Keratinocyte (primary cell): Measurements from ENCODE around the gene VANGL1. TPM values are rescaled to one million over a fixed set of nuclear protein-coding genes. Genes with fewer than 3 reads are reported as not detected.

Experiments used
- DNase-seq: peaks from one replicate; pipeline ENCODE4 v3.0.0-alpha.2; 2011; ENCODE audit warnings: low read depth, missing footprints, low spot score
- FAIRE-seq: peaks from 2 replicates; lab custom pipeline; 2011; peaks lifted over from hg19 to GRCh38; lab: Jason Lieb, UNC
- H2AFZ ChIP-seq: 2 replicates; pipeline ENCODE4 v1.6.0; 2012; ENCODE audit warnings: low read length, control low read depth, inconsistent platforms; ENCODE audit not compliant: control insufficient read depth
- H3K27ac ChIP-seq: 2 replicates; pipeline ENCODE4 v1.5.1; 2011; ENCODE audit warnings: low read length; ENCODE audit not compliant: control insufficient read depth, insufficient read depth
- H3K27me3 ChIP-seq: 3 replicates; pipeline ENCODE4 v1.6.0; 2011; ENCODE audit warnings: low read length; ENCODE audit not compliant: control insufficient read depth, insufficient read depth; ENCODE audit errors: extremely low read depth
- H3K36me3 ChIP-seq, 2 experiments: 2 replicates in 1 of 2; 3 replicates in 1 of 2; pipeline ENCODE4 v1.5.1; 2011; ENCODE audit warnings: low read length in 2 of 2, mild to moderate bottlenecking in 1 of 2; ENCODE audit not compliant: control insufficient read depth in 2 of 2, insufficient read depth in 2 of 2; ENCODE audit errors: extremely low read depth in 1 of 2
- H3K4me1 ChIP-seq: 3 replicates; pipeline ENCODE4 v1.5.1; 2011; ENCODE audit warnings: low read length; ENCODE audit not compliant: control insufficient read depth, insufficient read depth; ENCODE audit errors: extremely low read depth
- H3K4me2 ChIP-seq: 3 replicates; pipeline ENCODE4 v1.6.0; 2011; ENCODE audit warnings: low read depth, low read length; ENCODE audit not compliant: control insufficient read depth, insufficient read depth; ENCODE audit errors: extremely low read depth
- H3K4me3 ChIP-seq, 3 experiments: fragments of 200-600 bp in 1 of 3; sonication (generic) in 1 of 3; 2 replicates in 2 of 3; 3 replicates in 1 of 3; pipeline ENCODE4 v1.5.1; 2011 to 2016; ENCODE audit warnings: low read length in 3 of 3, mild to moderate bottlenecking in 3 of 3, control low read depth in 2 of 3, inconsistent platforms in 1 of 3, low read depth in 1 of 3, mixed read lengths in 1 of 3, mixed run types in 1 of 3, moderate library complexity in 1 of 3; ENCODE audit not compliant: control insufficient read depth in 2 of 3, insufficient read depth in 2 of 3; ENCODE audit errors: extremely low read depth in 1 of 3
- H3K79me2 ChIP-seq: 2 replicates; pipeline ENCODE4 v1.6.0; 2012; ENCODE audit warnings: low read length; ENCODE audit not compliant: control insufficient read depth, insufficient read depth
- H3K9ac ChIP-seq: 3 replicates; pipeline ENCODE4 v1.6.0; 2011; ENCODE audit warnings: low read length; ENCODE audit not compliant: control insufficient read depth, insufficient read depth; ENCODE audit errors: extremely low read depth
- H3K9me1 ChIP-seq: 3 replicates; pipeline ENCODE4 v1.6.0; 2011; ENCODE audit warnings: low read length; ENCODE audit not compliant: control insufficient read depth, insufficient read depth; ENCODE audit errors: extremely low read depth
- H3K9me3 ChIP-seq: 2 replicates; pipeline ENCODE4 v1.5.1; 2012; ENCODE audit warnings: low read depth, low read length; ENCODE audit not compliant: control insufficient read depth
- H4K20me1 ChIP-seq: 3 replicates; pipeline ENCODE4 v1.6.0; 2011; ENCODE audit warnings: low read length; ENCODE audit not compliant: control insufficient read depth, insufficient read depth; ENCODE audit errors: extremely low read depth
- CTCF ChIP-seq, 3 experiments: IDR thresholded peaks in 1 of 3; conservative IDR thresholded peaks in 1 of 3; optimal IDR thresholded peaks in 1 of 3; 2 replicates in 2 of 3; 3 replicates in 1 of 3; pipeline versions ENCODE3 to v1.5.1; 2011; ENCODE audit warnings: low read length in 3 of 3, mild to moderate bottlenecking in 3 of 3, moderate library complexity in 2 of 3, control low read depth in 1 of 3, inconsistent platforms in 1 of 3; ENCODE audit not compliant: insufficient read depth in 2 of 3; ENCODE audit errors: extremely low read depth in 1 of 3
- EZH2 ChIP-seq: IDR thresholded peaks from one replicate; pipeline ENCODE4 v1.6.1; 2012; ENCODE audit warnings: inconsistent platforms, mild to moderate bottlenecking, low read length, moderate library complexity
- dilution Hi-C: fragments of 300-500 bp; cut with MboI; formaldehyde crosslinking; loops from one replicate; pipeline ENCODE4 v1.7.0; 2020; ENCODE audit warnings: low sequenced_read_pairs; ENCODE audit not compliant: extremely low pct_ligation_motif_present
- polyA plus RNA-seq, 5 experiments: library from polyadenylated mRNA; depleted of rRNA in 3 of 5; stranded (reverse) in 3 of 5; stranded (forward) in 1 of 5; unstranded in 1 of 5; fragments of >200 nt; gene quantifications; 1 replicate in 1 of 5; 2 replicates in 3 of 5; 3 replicates in 1 of 5; pipeline versions ENCODE4 v1.2.1 to v1.2.3, GENCODE V29; 2011 to 2012; ENCODE audit warnings: missing spikeins in 2 of 5, low read depth in 1 of 5, low replicate concordance in 1 of 5

The VANGL1 gene
- polyA plus RNA-seq, 1 donor (not counting 4 experiments of a cell fraction or from before 2014, with no cell fraction given), result 22.4 TPM

GRCh38 chr1:115658646-115659045, 16.9 kb downstream of the VANGL1 start:
- dilution Hi-C loops, result no loop called here
- H3K9me3 ChIP-seq, result no peaks in the 10 kb centered on the region
- no peaks in the 10 kb centered on the region for H3K27me3 ChIP-seq
- TF ChIP-seq CTCF (optimal IDR thresholded peaks at IDR 0.05 in 1 of 3, IDR thresholded peaks at IDR 0.05 in 1 of 3, conservative IDR thresholded peaks at IDR 0.05 in 1 of 3; ENCODE audit: extremely low read depth in 1 of 3, insufficient read depth in 2 of 3, low read length in 3 of 3) (no peak), EZH2 (no peak)
- no peaks in the 10 kb centered on the region for H3K9me1 ChIP-seq
- no peaks in the 10 kb centered on the region for H4K20me1 ChIP-seq
- H3K4me3 ChIP-seq, result no peak overlapping the region
- no peak overlapping the region for H3K9ac ChIP-seq
- H3K4me1 ChIP-seq, result peaks cover 27% of the 10 kb centered on the region
- no peak overlapping the region for H3K27ac ChIP-seq
- DNase-seq (no peak), FAIRE-seq (no peak)
- H3K36me3 ChIP-seq, result peaks cover 23 to 31% of the 10 kb centered on the region in 2 experiments
- H2AFZ ChIP-seq, result no peak overlapping the region
- no peak overlapping the region for H3K4me2 ChIP-seq
- peaks cover 24% of the 10 kb centered on the region for H3K79me2 ChIP-seq

- dilution Hi-C loops, result no loop called here
- Histone ChIP-seq H3K9me1 (no peaks in the 10 kb centered on the region), H3K27ac (no peak overlapping the region), H3K27me3 (no peaks in the 10 kb centered on the region), H2AFZ (no peak overlapping the region), H3K9me3 (no peaks in the 10 kb centered on the region), H3K36me3 (peaks cover 27 to 36% of the 10 kb centered on the region in 2 experiments), H4K20me1 (no peaks in the 10 kb centered on the region), H3K4me3 (no peak overlapping the region), H3K79me2 (peaks cover 28% of the 10 kb centered on the region), H3K4me2 (no peak overlapping the region), H3K4me1 (peaks cover 20% of the 10 kb centered on the region), H3K9ac (no peak overlapping the region)
- FAIRE-seq, result no peak
- no peak for TF ChIP-seq CTCF (optimal IDR thresholded peaks at IDR 0.05 in 1 of 3, IDR thresholded peaks at IDR 0.05 in 1 of 3, conservative IDR thresholded peaks at IDR 0.05 in 1 of 3; ENCODE audit: extremely low read depth in 1 of 3, insufficient read depth in 2 of 3, low read length in 3 of 3)
- TF ChIP-seq EZH2, result no peak
- no peak for DNase-seq
Measured at GRCh38 chr1:115660151-115660550, 18.4 kb downstream of the VANGL1 start.
